Testis (tissue), 2 donors: ENCODE measurements around the gene ROBO1.

Experiments used
- CTCF ChIP-seq, 3 experiments: fragments of 450-650 bp in 2 of 3; fragments of 200-600 bp in 1 of 3; sonication (generic) in 1 of 3; IDR thresholded peaks; one replicate each; pipeline ENCODE4 v1.5.1; 2016 to 2019; ENCODE audit warnings: antibody characterized with exemption in 3 of 3, mild to moderate bottlenecking in 2 of 3, moderate library complexity in 1 of 3
- POLR2A ChIP-seq: fragments of 450-650 bp; IDR thresholded peaks from one replicate; pipeline ENCODE4 v1.6.1; 2017; ENCODE audit warnings: antibody characterized with exemption, mild to moderate bottlenecking, moderate library complexity

- TF ChIP-seq CTCF (IDR thresholded peaks at IDR 0.05) (no peak), POLR2A (no peak)
Observed at GRCh38 chr3:78994174-78995027, 773.4 kb downstream of the ROBO1 start.
